ENCODE data around the gene NPPA. TPM values are rescaled to one million over a fixed set of nuclear protein-coding genes. Genes with fewer than 3 reads are reported as not detected.

NPPA gene
- total RNA-seq, 6 experiments from 2014 or later: 0.27 to 2.3 (median 1.3) TPM; not detected in 2

DNA sequence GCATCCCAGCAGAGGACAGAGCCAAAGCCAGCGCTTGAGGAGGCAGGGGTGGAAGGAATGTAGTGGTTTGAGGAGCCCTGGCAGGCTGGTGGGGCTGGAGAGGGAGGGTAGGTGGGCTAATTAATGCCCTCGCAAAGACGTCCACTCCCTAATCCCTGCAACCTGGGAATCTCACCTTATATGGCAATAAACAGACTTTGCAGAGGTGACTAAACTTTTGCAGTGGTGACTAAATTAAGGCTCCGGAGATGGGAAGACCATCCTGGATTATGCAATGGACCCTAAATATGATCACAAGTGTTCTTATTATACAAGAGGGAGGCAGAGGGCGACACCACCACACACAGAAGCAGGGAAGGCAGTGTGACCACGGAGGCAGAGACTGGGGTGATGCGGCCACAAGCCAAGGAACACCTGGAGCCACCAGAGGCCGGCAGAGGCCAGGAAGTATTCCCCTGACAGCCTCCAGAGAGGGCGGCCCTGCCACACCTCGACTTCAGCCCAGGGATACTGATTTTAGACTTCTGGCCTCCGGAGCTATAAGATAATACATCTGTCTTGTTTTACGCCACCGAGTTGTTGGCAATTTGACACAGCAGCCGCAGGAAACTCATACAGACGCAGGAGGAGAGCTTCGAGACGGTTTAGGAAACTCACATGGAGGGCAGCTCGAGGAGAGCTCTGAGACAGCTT lies 34.3 kb upstream of the NPPA start:
- ATAC-seq: no peak
- H3K4me1 ChIP-seq: no peaks in the 10 kb centered on the region
- no peak overlapping the region for H3K27ac ChIP-seq
- no peaks in the 10 kb centered on the region for H3K27me3 ChIP-seq
- TF ChIP-seq, protein P1, sequence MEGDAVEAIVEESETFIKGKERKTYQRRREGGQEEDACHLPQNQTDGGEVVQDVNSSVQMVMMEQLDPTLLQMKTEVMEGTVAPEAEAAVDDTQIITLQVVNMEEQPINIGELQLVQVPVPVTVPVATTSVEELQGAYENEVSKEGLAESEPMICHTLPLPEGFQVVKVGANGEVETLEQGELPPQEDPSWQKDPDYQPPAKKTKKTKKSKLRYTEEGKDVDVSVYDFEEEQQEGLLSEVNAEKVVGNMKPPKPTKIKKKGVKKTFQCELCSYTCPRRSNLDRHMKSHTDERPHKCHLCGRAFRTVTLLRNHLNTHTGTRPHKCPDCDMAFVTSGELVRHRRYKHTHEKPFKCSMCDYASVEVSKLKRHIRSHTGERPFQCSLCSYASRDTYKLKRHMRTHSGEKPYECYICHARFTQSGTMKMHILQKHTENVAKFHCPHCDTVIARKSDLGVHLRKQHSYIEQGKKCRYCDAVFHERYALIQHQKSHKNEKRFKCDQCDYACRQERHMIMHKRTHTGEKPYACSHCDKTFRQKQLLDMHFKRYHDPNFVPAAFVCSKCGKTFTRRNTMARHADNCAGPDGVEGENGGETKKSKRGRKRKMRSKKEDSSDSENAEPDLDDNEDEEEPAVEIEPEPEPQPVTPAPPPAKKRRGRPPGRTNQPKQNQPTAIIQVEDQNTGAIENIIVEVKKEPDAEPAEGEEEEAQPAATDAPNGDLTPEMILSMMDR (IDR thresholded peaks at IDR 0.05): no peak
- no peak for TF ChIP-seq POLR2A (IDR thresholded peaks at IDR 0.05)
- no peaks in the 10 kb centered on the region for H3K36me3 ChIP-seq
- no peaks in the 10 kb centered on the region for H3K9me3 ChIP-seq
- H3K4me3 ChIP-seq: no peak overlapping the region
- DNase-seq: no peak
- intact Hi-C loops (cut with DNase I): no loop called here
- WGBS (ENCODE audit: insufficient coverage, low coverage, low lambda C conversion rate, missing lambda C conversion rate): 83% methylated on average over 13 of the region's 18 CpGs

DNA sequence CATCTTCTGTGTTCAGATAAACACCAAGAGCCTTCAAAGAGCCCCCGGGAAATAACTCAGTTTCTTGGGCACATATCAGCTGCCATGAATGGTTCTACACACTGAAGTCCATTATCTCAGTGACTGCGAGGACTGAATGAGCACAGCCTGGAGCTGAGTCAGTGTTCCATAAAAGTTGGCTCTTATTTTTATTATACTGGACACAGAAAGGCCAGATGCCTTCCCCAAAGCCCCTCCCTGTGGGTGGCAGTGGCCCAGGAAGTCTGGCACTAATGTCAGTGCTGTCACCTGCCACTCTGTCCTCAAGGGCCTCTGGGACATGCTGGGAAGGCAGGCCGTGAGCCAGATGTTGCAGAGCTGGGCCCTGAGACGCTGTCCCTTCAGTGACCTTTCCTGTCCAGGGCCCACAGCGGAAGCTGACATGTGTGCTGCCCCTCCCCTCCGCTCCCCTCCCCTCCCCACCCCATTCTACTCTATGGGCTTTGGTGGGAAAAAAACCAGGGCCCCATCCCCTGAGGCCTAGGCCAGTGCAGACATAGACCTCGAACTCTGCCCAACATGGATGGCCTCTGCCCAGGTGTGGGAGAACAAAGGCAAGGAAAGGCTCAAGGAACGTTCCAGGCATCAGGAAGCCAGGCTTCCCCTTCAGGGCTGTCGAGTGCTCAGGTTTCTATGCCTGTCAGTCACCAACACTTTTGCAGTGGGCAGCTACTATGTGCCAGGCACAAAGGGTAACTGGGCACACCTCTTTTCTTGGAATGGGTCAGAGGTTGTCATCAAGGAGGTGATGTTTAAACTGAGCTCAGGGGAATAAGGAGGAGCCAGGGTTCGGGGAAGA lies 33.5 kb upstream of the NPPA start:
- no peak for DNase-seq
- no peak overlapping the region for H3K4me3 ChIP-seq

DNA sequence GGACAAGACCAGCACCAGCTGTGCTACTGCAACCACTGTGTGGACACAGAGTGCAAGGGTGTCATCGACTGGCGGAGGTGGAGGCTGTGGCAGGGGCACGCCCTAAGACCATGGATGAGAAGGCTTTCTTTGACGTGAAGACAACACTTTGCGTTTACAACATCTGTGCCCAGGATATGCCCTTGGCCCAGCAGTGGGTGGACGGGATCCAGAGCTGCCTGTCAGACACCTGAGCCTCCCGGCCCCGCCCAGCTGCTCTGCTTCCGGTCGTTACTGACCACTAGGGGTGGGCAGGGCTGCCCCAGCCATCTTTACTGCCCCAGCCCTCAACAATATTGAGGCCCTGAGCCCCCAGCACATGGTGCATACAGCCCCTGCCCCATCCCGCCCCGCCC lies 32.6 kb upstream of the NPPA start:
- WGBS (ENCODE audit: insufficient coverage, low coverage, low lambda C conversion rate, missing lambda C conversion rate): no CpG with 5 or more reads among the region's 12 CpGs
- no peak for DNase-seq
- TF ChIP-seq POLR2A (IDR thresholded peaks at IDR 0.05): no peak
- TF ChIP-seq, protein P1 (IDR thresholded peaks at IDR 0.05): no peak
- H3K27ac ChIP-seq: no peak overlapping the region
- H3K27me3 ChIP-seq: no peaks in the 10 kb centered on the region
- H3K9me3 ChIP-seq: no peaks in the 10 kb centered on the region
- H3K4me3 ChIP-seq: no peak overlapping the region
- H3K4me1 ChIP-seq: no peaks in the 10 kb centered on the region
- ATAC-seq: no peak
- intact Hi-C loops (cut with DNase I): no loop called here
- H3K36me3 ChIP-seq: no peaks in the 10 kb centered on the region

More for the DNA sequence above, 33.5 kb upstream of the NPPA start:
- ATAC-seq: peak; percentile 57 to 71 (median 64)
- WGBS (ENCODE audit: insufficient coverage, low coverage, low lambda C conversion rate, missing lambda C conversion rate): 47% methylated on average over 6 of the region's 10 CpGs
- Histone ChIP-seq H3K36me3 (no peaks in the 10 kb centered on the region), H3K9me3 (no peaks in the 10 kb centered on the region), H3K27ac (no peak overlapping the region), H3K4me1 (no peaks in the 10 kb centered on the region), H3K27me3 (no peaks in the 10 kb centered on the region)
- TF ChIP-seq, protein P1 (IDR thresholded peaks at IDR 0.05): no peak
- no peak for TF ChIP-seq POLR2A (IDR thresholded peaks at IDR 0.05)
- intact Hi-C loops (cut with DNase I): no loop called here

DNA sequence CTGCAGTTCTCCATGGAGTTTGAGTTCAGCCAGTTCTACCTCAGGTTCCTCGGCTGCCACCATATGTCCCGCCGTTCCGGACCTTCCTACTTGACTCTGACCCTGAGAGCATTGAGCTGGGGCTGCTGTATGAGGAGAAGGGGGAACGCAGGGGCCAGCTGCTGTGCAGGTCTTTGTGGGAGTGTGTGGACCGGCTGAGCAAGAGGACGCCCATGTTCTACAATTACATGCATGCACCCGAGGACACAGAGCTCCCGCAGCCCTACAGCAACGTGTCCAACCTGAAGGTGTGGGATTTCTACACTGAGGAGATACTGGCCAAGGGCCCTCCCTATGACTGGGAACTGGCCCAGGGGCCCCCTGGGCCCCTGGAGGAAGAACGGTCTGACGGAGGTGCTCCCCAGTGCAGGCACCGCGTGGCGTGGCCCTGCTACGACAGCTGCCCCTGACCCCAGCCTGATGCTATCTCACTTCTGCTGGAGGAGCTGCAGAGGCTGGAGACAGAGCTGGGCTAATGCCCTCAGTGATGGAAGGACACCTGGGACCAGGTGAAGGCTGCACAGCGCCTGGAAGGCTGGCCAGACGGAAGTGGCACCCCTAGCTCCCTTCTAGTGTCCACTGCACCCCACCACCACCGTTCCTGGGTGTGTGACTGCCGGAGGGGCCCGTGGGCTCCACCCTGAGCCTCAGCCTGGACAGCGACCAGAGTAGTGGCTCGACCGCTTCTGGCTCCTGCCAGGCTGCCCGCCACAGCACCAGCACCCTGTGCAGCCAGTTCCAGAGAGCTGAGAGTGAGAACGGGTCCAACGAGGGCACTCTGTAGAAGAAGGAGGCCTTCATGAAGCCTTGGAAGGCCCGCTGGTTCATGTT lies 32.0 kb upstream of the NPPA start:
- DNase-seq: no peak
- H3K27ac ChIP-seq: no peak overlapping the region
- intact Hi-C loops (cut with DNase I): no loop called here

More for the DNA sequence above, 32.0 kb upstream of the NPPA start:
- 80% methylated on average over 2 of the region's 28 CpGs for WGBS (ENCODE audit: insufficient coverage, low coverage, low lambda C conversion rate, missing lambda C conversion rate)
- TF ChIP-seq, protein P1 (IDR thresholded peaks at IDR 0.05): no peak
- no peak for TF ChIP-seq POLR2A (IDR thresholded peaks at IDR 0.05)
- Histone ChIP-seq H3K27me3 (no peaks in the 10 kb centered on the region), H3K4me3 (no peak overlapping the region), H3K4me1 (no peaks in the 10 kb centered on the region), H3K36me3 (no peaks in the 10 kb centered on the region), H3K9me3 (no peaks in the 10 kb centered on the region)
- no peak for ATAC-seq
